Measurements from ENCODE around the gene LRRC71.

- TF ChIP-seq POLR2A (IDR thresholded peaks at IDR 0.05) (no peak), CTCF (IDR thresholded peaks at IDR 0.05) (no peak)
Measured at GRCh38 chr1:156883919-156884318, 36.5 kb upstream of the LRRC71 start.

All from Peyer's patch (tissue), 4 donors.